Neural cell (in vitro differentiated cells): Measurements from ENCODE around the gene SYNE3. TPM values are rescaled to one million over a fixed set of nuclear protein-coding genes. Genes with fewer than 3 reads are reported as not detected.

Experiments used
- H2AFZ ChIP-seq: fragments of 200-600, 300-800 bp; sonication (generic), shearing (Covaris generic); 2 replicates; pipeline ENCODE4 v1.6.0; 2014; ENCODE audit warnings: low read depth, mild to moderate bottlenecking, antibody characterized with exemption, low read length, moderate library complexity
- H3F3A ChIP-seq: fragments of 200-600 bp; shearing (Covaris generic); 2 replicates; pipeline ENCODE4 v1.6.1; 2016; ENCODE audit warnings: mild to moderate bottlenecking, moderate library complexity, mixed read lengths, antibody characterized with exemption, low read length; ENCODE audit not compliant: insufficient read depth, poor library complexity, severe bottlenecking
- H3K27ac ChIP-seq: fragments of 200-600, 300-800 bp; sonication (generic), shearing (Covaris generic); 2 replicates; pipeline ENCODE4 v1.5.1; 2014; ENCODE audit warnings: mild to moderate bottlenecking, low read length, moderate library complexity
- H3K27me3 ChIP-seq: fragments of 300-800, 200-600 bp; sonication (generic), shearing (Covaris generic); 2 replicates; pipeline ENCODE4 v1.6.0; 2014; ENCODE audit warnings: mild to moderate bottlenecking, low read depth, low read length, moderate library complexity; ENCODE audit not compliant: insufficient read depth
- H3K36me3 ChIP-seq: fragments of 300-800, 200-600 bp; sonication (generic), shearing (Covaris generic); 2 replicates; pipeline ENCODE4 v1.5.1; 2014; ENCODE audit warnings: mild to moderate bottlenecking, antibody characterized with exemption, low read length, moderate library complexity; ENCODE audit not compliant: insufficient read depth
- H3K4me2 ChIP-seq: fragments of 300-800, 200-600 bp; sonication (generic), shearing (Covaris generic); 2 replicates; pipeline ENCODE4 v1.6.0; 2014; ENCODE audit warnings: mild to moderate bottlenecking, low read length
- H3K4me3 ChIP-seq: fragments of 300-800, 200-600 bp; sonication (generic), shearing (Covaris generic); 2 replicates; pipeline ENCODE4 v1.5.1; 2014; ENCODE audit warnings: mild to moderate bottlenecking, low read length, moderate library complexity
- H3K79me2 ChIP-seq: fragments of 200-600 bp; shearing (Covaris generic); replicated peaks from 2 replicates; pipeline ENCODE4 v1.6.0; 2014; ENCODE audit warnings: mild to moderate bottlenecking, low read length, moderate library complexity; ENCODE audit not compliant: insufficient read depth
- H3K9ac ChIP-seq: fragments of 300-800, 200-600 bp; sonication (generic), shearing (Covaris generic); 2 replicates; pipeline ENCODE4 v1.6.1; 2016; ENCODE audit warnings: mild to moderate bottlenecking, low read length, mixed read lengths
- H3K9me2 ChIP-seq: fragments of 200-600 bp; shearing (Covaris generic); 2 replicates; pipeline ENCODE4 v1.6.1; 2016; ENCODE audit warnings: mild to moderate bottlenecking, low read length, mixed read lengths; ENCODE audit not compliant: insufficient read depth
- H3K9me3 ChIP-seq: fragments of 200-600, 300-800 bp; sonication (generic), shearing (Covaris generic); 2 replicates; pipeline ENCODE4 v1.6.1; 2016; ENCODE audit warnings: mild to moderate bottlenecking, mixed run types, low read length, moderate library complexity, mixed read lengths
- H4K20me1 ChIP-seq: fragments of 200-600 bp; shearing (Covaris generic); 2 replicates; pipeline ENCODE4 v1.6.1; 2016; ENCODE audit warnings: mild to moderate bottlenecking, mixed run types; ENCODE audit not compliant: insufficient read depth
- EP300 ChIP-seq: fragments of 450-650 bp; conservative IDR thresholded peaks from 2 replicates; pipeline ENCODE4 v1.6.1; 2014; ENCODE audit warnings: antibody characterized with exemption, mild to moderate bottlenecking, moderate library complexity; ENCODE audit not compliant: poor library complexity, severe bottlenecking
- EZH2 ChIP-seq: fragments of 200-600, 300-800 bp; shearing (Covaris generic), sonication (generic); IDR thresholded peaks from 2 replicates; pipeline ENCODE4 v1.6.1; 2014; ENCODE audit warnings: antibody characterized with exemption, low read length, borderline replicate concordance, mild to moderate bottlenecking; ENCODE audit not compliant: insufficient read depth, poor library complexity, severe bottlenecking
- MXI1 ChIP-seq: fragments of 450-650 bp; conservative IDR thresholded peaks from 2 replicates; pipeline ENCODE4 v1.6.1; 2014; ENCODE audit warnings: antibody characterized with exemption, mild to moderate bottlenecking; ENCODE audit not compliant: poor library complexity, severe bottlenecking
- POLR2AphosphoS5 ChIP-seq: IDR thresholded peaks from 2 replicates; pipeline ENCODE4 v1.6.1; 2012
- RAD21 ChIP-seq: fragments of 450-650 bp; conservative IDR thresholded peaks from 2 replicates; pipeline ENCODE4 v1.6.1; 2014; ENCODE audit warnings: antibody characterized with exemption, mild to moderate bottlenecking, moderate library complexity
- SMC3 ChIP-seq: fragments of 450-650 bp; conservative IDR thresholded peaks from 2 replicates; pipeline ENCODE4 v1.6.1; 2014; ENCODE audit warnings: antibody characterized with exemption, mild to moderate bottlenecking, moderate library complexity; ENCODE audit not compliant: poor library complexity
- TAF1 ChIP-seq: IDR thresholded peaks from 2 replicates; pipeline ENCODE4 v1.6.1; 2012; ENCODE audit warnings: low read depth
- polyA plus RNA-seq: library from polyadenylated mRNA; depleted of rRNA; stranded (reverse); fragments of >200 nt; gene quantifications from 2 replicates; pipeline ENCODE4 v1.2.3, GENCODE V29; 2014
- TF ChIP-seq, protein P1 (sequence below): fragments of 450-650 bp; IDR thresholded peaks from 2 replicates; pipeline ENCODE4 v1.5.1; 2014; ENCODE audit warnings: antibody characterized with exemption, mild to moderate bottlenecking, moderate library complexity; ENCODE audit not compliant: poor library complexity, severe bottlenecking
- TF ChIP-seq, protein P2 (sequence below): IDR thresholded peaks from 2 replicates; pipeline ENCODE4 v1.6.1; 2012; ENCODE audit warnings: borderline replicate concordance

SYNE3 gene
- polyA plus RNA-seq, 1 donor from 2014 or later = 0.35 TPM

GRCh38 chr14:95474486-95474885, 42.0 kb downstream of the SYNE3 start:
- Histone ChIP-seq H3K27me3 (no peaks in the 10 kb centered on the region), H3K79me2 (no peaks in the 10 kb centered on the region)

DNA sequence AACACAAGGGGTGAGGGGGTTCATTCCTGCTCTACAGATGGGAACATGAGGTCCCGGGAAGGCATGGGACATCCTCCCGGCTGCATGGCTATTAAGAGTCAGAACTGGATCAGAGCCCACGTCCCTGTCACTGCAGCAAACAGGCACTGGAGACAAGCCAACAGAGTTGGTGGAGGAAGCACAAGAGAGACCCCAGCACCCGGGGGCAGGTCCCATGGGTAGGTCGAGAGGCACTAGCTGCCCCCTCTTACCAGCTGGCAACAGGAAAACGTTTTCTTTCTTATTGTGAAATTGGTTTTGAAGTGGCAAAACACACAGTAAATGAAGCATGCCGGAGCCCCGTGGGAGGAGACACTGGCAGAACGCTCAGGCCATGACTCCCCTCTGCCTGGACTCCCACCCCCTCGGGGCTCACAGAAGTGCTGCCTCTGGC, 43.6 kb downstream of the SYNE3 start:
- H3K36me3 ChIP-seq = no peaks in the 10 kb centered on the region
- no peaks in the 10 kb centered on the region for H3K9me2 ChIP-seq
- H3K9me3 ChIP-seq = no peaks in the 10 kb centered on the region
- H3K4me3 ChIP-seq = no peak overlapping the region
- H4K20me1 ChIP-seq = no peaks in the 10 kb centered on the region
- H3K27ac ChIP-seq = no peak overlapping the region
- TF ChIP-seq, protein P1, sequence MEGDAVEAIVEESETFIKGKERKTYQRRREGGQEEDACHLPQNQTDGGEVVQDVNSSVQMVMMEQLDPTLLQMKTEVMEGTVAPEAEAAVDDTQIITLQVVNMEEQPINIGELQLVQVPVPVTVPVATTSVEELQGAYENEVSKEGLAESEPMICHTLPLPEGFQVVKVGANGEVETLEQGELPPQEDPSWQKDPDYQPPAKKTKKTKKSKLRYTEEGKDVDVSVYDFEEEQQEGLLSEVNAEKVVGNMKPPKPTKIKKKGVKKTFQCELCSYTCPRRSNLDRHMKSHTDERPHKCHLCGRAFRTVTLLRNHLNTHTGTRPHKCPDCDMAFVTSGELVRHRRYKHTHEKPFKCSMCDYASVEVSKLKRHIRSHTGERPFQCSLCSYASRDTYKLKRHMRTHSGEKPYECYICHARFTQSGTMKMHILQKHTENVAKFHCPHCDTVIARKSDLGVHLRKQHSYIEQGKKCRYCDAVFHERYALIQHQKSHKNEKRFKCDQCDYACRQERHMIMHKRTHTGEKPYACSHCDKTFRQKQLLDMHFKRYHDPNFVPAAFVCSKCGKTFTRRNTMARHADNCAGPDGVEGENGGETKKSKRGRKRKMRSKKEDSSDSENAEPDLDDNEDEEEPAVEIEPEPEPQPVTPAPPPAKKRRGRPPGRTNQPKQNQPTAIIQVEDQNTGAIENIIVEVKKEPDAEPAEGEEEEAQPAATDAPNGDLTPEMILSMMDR = no peak
- TF ChIP-seq RAD21 (no peak), EP300 (no peak), MXI1 (no peak), SMC3 (no peak), EZH2 (no peak), POLR2AphosphoS5 (no peak), TAF1 (no peak)
- TF ChIP-seq, protein P2, sequence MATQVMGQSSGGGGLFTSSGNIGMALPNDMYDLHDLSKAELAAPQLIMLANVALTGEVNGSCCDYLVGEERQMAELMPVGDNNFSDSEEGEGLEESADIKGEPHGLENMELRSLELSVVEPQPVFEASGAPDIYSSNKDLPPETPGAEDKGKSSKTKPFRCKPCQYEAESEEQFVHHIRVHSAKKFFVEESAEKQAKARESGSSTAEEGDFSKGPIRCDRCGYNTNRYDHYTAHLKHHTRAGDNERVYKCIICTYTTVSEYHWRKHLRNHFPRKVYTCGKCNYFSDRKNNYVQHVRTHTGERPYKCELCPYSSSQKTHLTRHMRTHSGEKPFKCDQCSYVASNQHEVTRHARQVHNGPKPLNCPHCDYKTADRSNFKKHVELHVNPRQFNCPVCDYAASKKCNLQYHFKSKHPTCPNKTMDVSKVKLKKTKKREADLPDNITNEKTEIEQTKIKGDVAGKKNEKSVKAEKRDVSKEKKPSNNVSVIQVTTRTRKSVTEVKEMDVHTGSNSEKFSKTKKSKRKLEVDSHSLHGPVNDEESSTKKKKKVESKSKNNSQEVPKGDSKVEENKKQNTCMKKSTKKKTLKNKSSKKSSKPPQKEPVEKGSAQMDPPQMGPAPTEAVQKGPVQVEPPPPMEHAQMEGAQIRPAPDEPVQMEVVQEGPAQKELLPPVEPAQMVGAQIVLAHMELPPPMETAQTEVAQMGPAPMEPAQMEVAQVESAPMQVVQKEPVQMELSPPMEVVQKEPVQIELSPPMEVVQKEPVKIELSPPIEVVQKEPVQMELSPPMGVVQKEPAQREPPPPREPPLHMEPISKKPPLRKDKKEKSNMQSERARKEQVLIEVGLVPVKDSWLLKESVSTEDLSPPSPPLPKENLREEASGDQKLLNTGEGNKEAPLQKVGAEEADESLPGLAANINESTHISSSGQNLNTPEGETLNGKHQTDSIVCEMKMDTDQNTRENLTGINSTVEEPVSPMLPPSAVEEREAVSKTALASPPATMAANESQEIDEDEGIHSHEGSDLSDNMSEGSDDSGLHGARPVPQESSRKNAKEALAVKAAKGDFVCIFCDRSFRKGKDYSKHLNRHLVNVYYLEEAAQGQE = no peak
- H3F3A ChIP-seq = no peaks in the 10 kb centered on the region
- no peak overlapping the region for H2AFZ ChIP-seq
- no peak overlapping the region for H3K9ac ChIP-seq
- H3K79me2 ChIP-seq = no peaks in the 10 kb centered on the region
- no peak overlapping the region for H3K4me2 ChIP-seq
- H3K27me3 ChIP-seq = no peaks in the 10 kb centered on the region

More at GRCh38 chr14:95474486-95474885, 42.0 kb downstream of the SYNE3 start:
- TF ChIP-seq TAF1 (no peak), POLR2AphosphoS5 (no peak), EZH2 (no peak), EP300 (no peak)
- TF ChIP-seq, protein P2 = no peak
- TF ChIP-seq, protein P1 = no peak
- Histone ChIP-seq H2AFZ (no peak overlapping the region), H3K9ac (no peak overlapping the region), H3K9me3 (no peaks in the 10 kb centered on the region), H3K27ac (no peak overlapping the region), H4K20me1 (no peaks in the 10 kb centered on the region), H3K36me3 (no peaks in the 10 kb centered on the region), H3K4me3 (no peak overlapping the region), H3F3A (no peaks in the 10 kb centered on the region), H3K9me2 (no peaks in the 10 kb centered on the region), H3K4me2 (no peak overlapping the region)
